GM18498 (cell line): ENCODE results near the gene SLC18A3.

Source experiments
- ATAC-seq: cut with Tn5 transposase; IDR thresholded peaks from one replicate; pipeline ENCODE4 v1.9.1; 2021; ENCODE audit warnings: mild to moderate bottlenecking, moderate library complexity; ENCODE audit not compliant: unreplicated experiment

Gene SLC18A3

GRCh38 chr10:49610114-49610457, at the start of gene SLC18A3:
Gene SLC18A3, plus strand, starts transcription at chr10:49610310. Its CDS starts 431 bp downstream, at chr10:49610741.
- no peak for ATAC-seq

- ATAC-seq = no peak
Observed at GRCh38 chr10:49560526-49560925, 49.6 kb upstream of the SLC18A3 start.

GRCh38 chr10:49562893-49563292, 47.2 kb upstream of the SLC18A3 start:
- ATAC-seq = no peak

- ATAC-seq = no peak
Observed at GRCh38 chr10:49564461-49565009, 45.6 kb upstream of the SLC18A3 start.

- ATAC-seq = peak; percentile 8
Observed at GRCh38 chr10:49567810-49568209, 42.3 kb upstream of the SLC18A3 start.

- ATAC-seq = peak; percentile 66
Observed at GRCh38 chr10:49568235-49568634, 41.9 kb upstream of the SLC18A3 start.

GRCh38 chr10:49569031-49569631, 41.0 kb upstream of the SLC18A3 start:
- no peak for ATAC-seq

GRCh38 chr10:49571388-49571787, 38.7 kb upstream of the SLC18A3 start:
- no peak for ATAC-seq

- no peak for ATAC-seq
Observed at GRCh38 chr10:49572594-49573114, 37.5 kb upstream of the SLC18A3 start.

- no peak for ATAC-seq
Observed at GRCh38 chr10:49575489-49576072, 34.5 kb upstream of the SLC18A3 start.

- ATAC-seq = no peak
Observed at GRCh38 chr10:49577182-49577925, 32.8 kb upstream of the SLC18A3 start.

- no peak for ATAC-seq
Observed at GRCh38 chr10:49578392-49578791, 31.7 kb upstream of the SLC18A3 start.

- ATAC-seq = no peak
Observed at GRCh38 chr10:49579621-49580020, 30.5 kb upstream of the SLC18A3 start.

GRCh38 chr10:49585387-49585786, 24.7 kb upstream of the SLC18A3 start:
- no peak for ATAC-seq

- ATAC-seq = no peak
Observed at GRCh38 chr10:49587981-49588380, 22.1 kb upstream of the SLC18A3 start.

GRCh38 chr10:49592726-49593563, 17.2 kb upstream of the SLC18A3 start:
- peak; percentile 80 for ATAC-seq

GRCh38 chr10:49593564-49593875, 16.6 kb upstream of the SLC18A3 start:
- no peak for ATAC-seq

- ATAC-seq = no peak
Observed at GRCh38 chr10:49593998-49594397, 16.1 kb upstream of the SLC18A3 start.

- no peak for ATAC-seq
Observed at GRCh38 chr10:49594594-49594993, 15.5 kb upstream of the SLC18A3 start.

GRCh38 chr10:49595003-49595712, 15.0 kb upstream of the SLC18A3 start:
- ATAC-seq = no peak
